OCI-LY1 (cell line): ENCODE measurements around the gene CIAO2A.

Source experiments
- EZH2 ChIP-seq: fragments of 200-600 bp; sonication (generic), shearing (Covaris generic); IDR thresholded peaks from 2 replicates; pipeline ENCODE4 v1.8.0; 2017; ENCODE audit warnings: borderline replicate concordance, mixed run types, mild to moderate bottlenecking, antibody characterized with exemption, low read length, moderate library complexity, mixed read lengths
- TF ChIP-seq, protein P1 (sequence below): fragments of 200-600 bp; sonication (generic), shearing (Covaris generic); IDR thresholded peaks from 2 replicates; pipeline ENCODE4 v1.5.1; 2017; ENCODE audit warnings: mild to moderate bottlenecking, antibody characterized with exemption, low read length, moderate library complexity, mixed read lengths

DNA sequence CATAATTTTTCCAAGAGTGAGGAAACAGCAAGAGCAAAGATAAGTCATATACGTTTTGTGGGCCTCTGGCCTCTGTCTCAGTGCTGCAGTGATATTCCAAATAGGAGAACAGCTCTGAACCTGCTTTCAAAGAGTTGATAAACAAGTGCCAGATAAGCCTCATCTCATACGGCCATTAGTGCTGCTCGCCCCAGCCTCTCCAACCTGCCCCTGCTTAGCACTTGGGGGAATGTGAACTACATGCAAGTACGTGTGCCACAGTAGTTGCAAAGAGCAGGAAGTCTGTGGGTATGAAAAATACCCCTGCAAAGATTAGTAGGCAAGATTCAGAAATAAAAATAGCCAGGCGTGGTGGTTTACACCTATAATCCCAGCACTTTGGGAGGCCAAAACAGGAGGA, 61.3 kb downstream of the CIAO2A start:
- TF ChIP-seq, protein P1, sequence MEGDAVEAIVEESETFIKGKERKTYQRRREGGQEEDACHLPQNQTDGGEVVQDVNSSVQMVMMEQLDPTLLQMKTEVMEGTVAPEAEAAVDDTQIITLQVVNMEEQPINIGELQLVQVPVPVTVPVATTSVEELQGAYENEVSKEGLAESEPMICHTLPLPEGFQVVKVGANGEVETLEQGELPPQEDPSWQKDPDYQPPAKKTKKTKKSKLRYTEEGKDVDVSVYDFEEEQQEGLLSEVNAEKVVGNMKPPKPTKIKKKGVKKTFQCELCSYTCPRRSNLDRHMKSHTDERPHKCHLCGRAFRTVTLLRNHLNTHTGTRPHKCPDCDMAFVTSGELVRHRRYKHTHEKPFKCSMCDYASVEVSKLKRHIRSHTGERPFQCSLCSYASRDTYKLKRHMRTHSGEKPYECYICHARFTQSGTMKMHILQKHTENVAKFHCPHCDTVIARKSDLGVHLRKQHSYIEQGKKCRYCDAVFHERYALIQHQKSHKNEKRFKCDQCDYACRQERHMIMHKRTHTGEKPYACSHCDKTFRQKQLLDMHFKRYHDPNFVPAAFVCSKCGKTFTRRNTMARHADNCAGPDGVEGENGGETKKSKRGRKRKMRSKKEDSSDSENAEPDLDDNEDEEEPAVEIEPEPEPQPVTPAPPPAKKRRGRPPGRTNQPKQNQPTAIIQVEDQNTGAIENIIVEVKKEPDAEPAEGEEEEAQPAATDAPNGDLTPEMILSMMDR, result no peak
- TF ChIP-seq EZH2, result no peak
